Measurements from ENCODE around the gene MOB2. TPM values are rescaled to one million over a fixed set of nuclear protein-coding genes. Genes with fewer than 3 reads are reported as not detected.
"Not testable (repeated sequence)": the region's sequence is repeated elsewhere in the genome, so short reads cannot be mapped to it uniquely, and the experiment has no call there.

Gene MOB2
- total RNA-seq, 1 donor from 2014 or later: 95.4 TPM

DNA sequence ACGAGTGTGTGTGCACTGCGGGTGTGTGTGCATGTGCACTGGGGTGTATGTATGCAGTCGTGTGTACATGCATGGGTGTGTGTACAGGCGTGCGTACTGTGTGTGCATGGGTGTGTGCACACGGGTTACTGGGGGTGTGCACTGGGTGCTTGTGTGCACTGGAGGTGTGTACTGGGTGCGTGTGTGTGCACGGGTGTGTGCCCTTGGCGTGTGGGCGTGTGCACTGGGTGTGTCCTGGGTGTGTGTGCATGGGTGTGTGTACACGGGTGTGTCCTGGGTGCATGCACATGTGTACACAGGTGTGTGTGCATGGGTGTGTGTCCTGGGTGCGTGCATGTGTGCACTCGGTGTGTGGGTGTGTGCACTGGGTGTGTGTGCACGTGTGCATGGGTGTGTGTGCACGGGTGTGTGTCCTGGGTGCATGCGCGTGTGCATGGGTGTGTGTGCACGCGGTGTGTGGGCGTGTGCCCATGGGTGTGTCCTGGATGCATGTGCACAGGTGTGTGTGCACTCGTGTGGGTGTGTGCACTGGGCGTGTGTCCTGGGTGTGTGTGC lies 57.7 kb downstream of the MOB2 start:
- intact Hi-C loops (cut with DNase I): no loop called here
- TF ChIP-seq, protein P1, sequence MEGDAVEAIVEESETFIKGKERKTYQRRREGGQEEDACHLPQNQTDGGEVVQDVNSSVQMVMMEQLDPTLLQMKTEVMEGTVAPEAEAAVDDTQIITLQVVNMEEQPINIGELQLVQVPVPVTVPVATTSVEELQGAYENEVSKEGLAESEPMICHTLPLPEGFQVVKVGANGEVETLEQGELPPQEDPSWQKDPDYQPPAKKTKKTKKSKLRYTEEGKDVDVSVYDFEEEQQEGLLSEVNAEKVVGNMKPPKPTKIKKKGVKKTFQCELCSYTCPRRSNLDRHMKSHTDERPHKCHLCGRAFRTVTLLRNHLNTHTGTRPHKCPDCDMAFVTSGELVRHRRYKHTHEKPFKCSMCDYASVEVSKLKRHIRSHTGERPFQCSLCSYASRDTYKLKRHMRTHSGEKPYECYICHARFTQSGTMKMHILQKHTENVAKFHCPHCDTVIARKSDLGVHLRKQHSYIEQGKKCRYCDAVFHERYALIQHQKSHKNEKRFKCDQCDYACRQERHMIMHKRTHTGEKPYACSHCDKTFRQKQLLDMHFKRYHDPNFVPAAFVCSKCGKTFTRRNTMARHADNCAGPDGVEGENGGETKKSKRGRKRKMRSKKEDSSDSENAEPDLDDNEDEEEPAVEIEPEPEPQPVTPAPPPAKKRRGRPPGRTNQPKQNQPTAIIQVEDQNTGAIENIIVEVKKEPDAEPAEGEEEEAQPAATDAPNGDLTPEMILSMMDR (IDR thresholded peaks at IDR 0.05): no peak
- H3K27me3 ChIP-seq: no peaks in the 10 kb centered on the region
- no peak overlapping the region for H3K27ac ChIP-seq
- DNase-seq (ENCODE audit: low spot score in 2 of 2): no peak
- H3K4me3 ChIP-seq: no peak overlapping the region
- no peaks in the 10 kb centered on the region for H3K36me3 ChIP-seq
- no peaks in the 10 kb centered on the region for H3K9me3 ChIP-seq
- no peaks in the 10 kb centered on the region for H3K4me1 ChIP-seq

DNA sequence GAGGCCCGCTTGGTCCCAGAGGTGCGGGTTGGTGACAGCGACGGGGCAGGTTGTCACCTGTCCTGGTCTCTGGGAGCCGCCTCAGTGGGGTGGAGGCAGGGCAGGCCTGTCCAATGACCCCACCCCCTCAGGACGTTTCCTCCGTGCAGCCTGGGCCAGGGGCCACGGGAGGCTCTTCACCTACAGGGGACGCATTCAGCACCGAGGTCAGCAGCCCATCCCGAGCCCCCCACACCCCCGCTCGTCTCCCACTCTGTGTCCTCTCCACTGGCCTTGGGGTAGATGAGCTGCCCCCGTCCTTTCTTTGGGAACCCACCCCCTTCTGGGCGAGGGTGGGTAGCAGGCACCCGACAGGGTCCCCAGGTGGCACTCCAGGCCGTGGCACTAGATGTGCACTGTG lies 61.1 kb downstream of the MOB2 start:
- TF ChIP-seq, protein P1 (IDR thresholded peaks at IDR 0.05): no peak
- no peaks in the 10 kb centered on the region for H3K27me3 ChIP-seq

GRCh38 chr11:1425006-1425405 lies 61.6 kb downstream of the MOB2 start:
- Histone ChIP-seq H3K9me3 (peaks cover 3% of the 10 kb centered on the region in 2 donors), H3K27ac (no peak overlapping the region), H3K4me3 (no peak overlapping the region), H3K36me3 (no peaks in the 10 kb centered on the region), H3K27me3 (no peaks in the 10 kb centered on the region), H3K4me1 (no peaks in the 10 kb centered on the region)
- no peak for DNase-seq (ENCODE audit: low spot score in 2 of 2)
- intact Hi-C loops (cut with DNase I): no loop called here
- TF ChIP-seq, protein P1 (IDR thresholded peaks at IDR 0.05): no peak

More for the DNA sequence above, 61.1 kb downstream of the MOB2 start:
- no peaks in the 10 kb centered on the region for H3K9me3 ChIP-seq
- no peak overlapping the region for H3K4me3 ChIP-seq
- no peak overlapping the region for H3K27ac ChIP-seq
- intact Hi-C loops (cut with DNase I): no loop called here
- no peaks in the 10 kb centered on the region for H3K36me3 ChIP-seq
- no peaks in the 10 kb centered on the region for H3K4me1 ChIP-seq
- DNase-seq (ENCODE audit: low spot score in 2 of 2): no peak

- H3K27ac ChIP-seq; H3K4me1 ChIP-seq; H3K4me3 ChIP-seq; H3K36me3 ChIP-seq; intact Hi-C loops (cut with DNase I); DNase-seq (ENCODE audit: low spot score in 2 of 2); H3K27me3 ChIP-seq: not testable (repeated sequence)
- peaks cover 17 to 19% of the 10 kb centered on the region in 2 donors for H3K9me3 ChIP-seq
These were observed 63.2 kb downstream of the MOB2 start for GRCh38 chr11:1423406-1423805.

DNA sequence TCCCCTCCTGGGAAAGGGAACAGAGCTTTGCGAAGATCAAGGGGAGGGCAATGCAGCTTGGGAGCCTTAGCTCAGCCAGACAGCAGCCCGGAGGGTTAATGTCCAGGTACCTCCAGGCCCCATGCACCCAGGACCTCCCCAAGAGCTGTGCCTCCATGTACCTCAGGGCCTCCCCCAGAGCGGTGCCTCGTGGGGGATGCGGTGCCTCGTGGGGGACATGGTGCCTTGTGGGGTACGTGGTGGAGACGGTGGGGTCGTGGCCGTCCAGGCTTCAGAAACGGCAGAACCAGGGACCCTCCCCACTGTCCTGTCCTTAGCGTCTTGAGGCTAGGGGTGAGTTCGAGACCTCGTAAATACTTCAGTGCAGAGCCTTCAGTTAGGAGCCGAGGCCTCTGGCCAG lies 63.6 kb downstream of the MOB2 start:
- DNase-seq (ENCODE audit: low spot score in 2 of 2): no peak
- Histone ChIP-seq H3K4me3 (no peak overlapping the region), H3K4me1 (no peaks in the 10 kb centered on the region), H3K9me3 (peaks cover 21 to 23% of the 10 kb centered on the region in 2 donors), H3K27ac (no peak overlapping the region), H3K27me3 (no peaks in the 10 kb centered on the region), H3K36me3 (no peaks in the 10 kb centered on the region)
- intact Hi-C loops (cut with DNase I): no loop called here
- TF ChIP-seq, protein P1 (IDR thresholded peaks at IDR 0.05): no peak

- H3K27me3 ChIP-seq: no peaks in the 10 kb centered on the region
- no peaks in the 10 kb centered on the region for H3K4me1 ChIP-seq
- H3K4me3 ChIP-seq: no peak overlapping the region
- H3K36me3 ChIP-seq: no peaks in the 10 kb centered on the region
- intact Hi-C loops (cut with DNase I): no loop called here
- TF ChIP-seq, protein P1 (IDR thresholded peaks at IDR 0.05): no peak
- H3K9me3 ChIP-seq: peaks cover 26 to 28% of the 10 kb centered on the region in 2 donors
- no peak for DNase-seq (ENCODE audit: low spot score in 2 of 2)
- H3K27ac ChIP-seq: no peak overlapping the region
These were observed 64.1 kb downstream of the MOB2 start for GRCh38 chr11:1422481-1422880.

All from ascending aorta (tissue), 2 donors.